ENCODE measurements around the gene SLC40A1. TPM values are rescaled to one million over a fixed set of nuclear protein-coding genes. Genes with fewer than 3 reads are reported as not detected.

SLC40A1 gene
- total and polyA plus RNA-seq, 7 donors = 34.9 to 280 (median 52.1) TPM

- Histone ChIP-seq H3K4me3 (no peak overlapping the region), H3K9me3 (no peaks in the 10 kb centered on the region), H3K27me3 (no peaks in the 10 kb centered on the region), H3K36me3 (no peaks in the 10 kb centered on the region), H3K27ac (peak overlapping the region in 2 of 4 donors; percentile 10 to 36), H3K4me1 (peaks cover 0 to 11% (median 2%) of the 10 kb centered on the region in 4 donors)
- WGBS, 2 donors = 87 to 88% methylated on average over 2 of the region's 2 CpGs
- no peak for DNase-seq
- TF ChIP-seq POLR2AphosphoS5 (IDR thresholded peaks at IDR 0.05) (no peak), POLR2A (IDR thresholded peaks at IDR 0.05) (no peak), EP300 (IDR thresholded peaks at IDR 0.05) (no peak)
- TF ChIP-seq, protein P1, sequence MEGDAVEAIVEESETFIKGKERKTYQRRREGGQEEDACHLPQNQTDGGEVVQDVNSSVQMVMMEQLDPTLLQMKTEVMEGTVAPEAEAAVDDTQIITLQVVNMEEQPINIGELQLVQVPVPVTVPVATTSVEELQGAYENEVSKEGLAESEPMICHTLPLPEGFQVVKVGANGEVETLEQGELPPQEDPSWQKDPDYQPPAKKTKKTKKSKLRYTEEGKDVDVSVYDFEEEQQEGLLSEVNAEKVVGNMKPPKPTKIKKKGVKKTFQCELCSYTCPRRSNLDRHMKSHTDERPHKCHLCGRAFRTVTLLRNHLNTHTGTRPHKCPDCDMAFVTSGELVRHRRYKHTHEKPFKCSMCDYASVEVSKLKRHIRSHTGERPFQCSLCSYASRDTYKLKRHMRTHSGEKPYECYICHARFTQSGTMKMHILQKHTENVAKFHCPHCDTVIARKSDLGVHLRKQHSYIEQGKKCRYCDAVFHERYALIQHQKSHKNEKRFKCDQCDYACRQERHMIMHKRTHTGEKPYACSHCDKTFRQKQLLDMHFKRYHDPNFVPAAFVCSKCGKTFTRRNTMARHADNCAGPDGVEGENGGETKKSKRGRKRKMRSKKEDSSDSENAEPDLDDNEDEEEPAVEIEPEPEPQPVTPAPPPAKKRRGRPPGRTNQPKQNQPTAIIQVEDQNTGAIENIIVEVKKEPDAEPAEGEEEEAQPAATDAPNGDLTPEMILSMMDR (IDR thresholded peaks at IDR 0.05) = no peak
- intact Hi-C loops (cut with DNase I) = no loop called here
Measured at GRCh38 chr2:189521699-189522434, 58.7 kb downstream of the SLC40A1 start.

DNA sequence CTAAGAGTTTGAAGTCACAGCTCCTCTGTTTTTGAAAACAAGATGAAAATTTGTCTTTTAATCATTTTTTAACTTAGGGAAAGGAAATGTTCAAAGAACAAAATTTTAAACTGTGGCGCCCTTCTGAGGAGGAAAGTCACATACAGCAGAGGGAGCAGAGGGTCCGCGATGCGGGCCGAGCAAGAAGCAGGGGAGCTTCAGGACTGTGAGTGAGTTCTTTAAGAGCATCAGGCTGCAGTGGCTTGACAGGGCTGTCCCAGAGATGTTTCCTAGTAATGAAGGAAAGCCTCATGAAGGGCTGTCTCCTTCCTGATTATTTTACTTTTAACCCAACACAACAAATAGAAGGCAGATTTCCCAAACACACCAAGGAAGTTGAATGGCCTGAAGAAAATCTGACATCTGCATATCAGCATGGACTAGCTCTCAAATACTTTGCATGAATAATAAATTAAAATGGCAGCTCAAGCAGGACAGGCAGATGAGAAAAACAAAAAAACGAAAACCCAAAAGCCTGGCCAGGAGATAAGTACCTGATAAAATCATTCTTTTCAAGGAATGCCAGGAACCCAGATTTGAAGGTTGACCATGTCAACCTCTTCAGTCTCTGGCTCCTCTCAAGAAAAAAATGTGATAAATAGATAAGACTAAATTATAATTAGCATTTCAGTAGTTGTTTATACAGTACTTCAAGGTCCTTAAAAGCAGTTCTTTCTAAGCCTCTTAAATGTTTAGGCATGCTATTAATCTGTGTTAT is 60.8 kb downstream of the SLC40A1 start:
- Histone ChIP-seq H3K9me3 (no peaks in the 10 kb centered on the region), H3K4me1 (peaks cover 0 to 11% (median 2%) of the 10 kb centered on the region in 4 donors), H3K36me3 (no peaks in the 10 kb centered on the region), H3K27me3 (no peaks in the 10 kb centered on the region), H3K27ac (no peak overlapping the region), H3K4me3 (no peak overlapping the region)
- WGBS, 2 donors = 88 to 94% methylated on average over 6 of the region's 6 CpGs
- intact Hi-C loops (cut with DNase I) = no loop called here
- no peak for TF ChIP-seq EP300 (IDR thresholded peaks at IDR 0.05)
- TF ChIP-seq, protein P1 (IDR thresholded peaks at IDR 0.05) = no peak
- no peak for TF ChIP-seq POLR2A (IDR thresholded peaks at IDR 0.05)
- no peak for TF ChIP-seq POLR2AphosphoS5 (IDR thresholded peaks at IDR 0.05)
- DNase-seq = no peak

DNA sequence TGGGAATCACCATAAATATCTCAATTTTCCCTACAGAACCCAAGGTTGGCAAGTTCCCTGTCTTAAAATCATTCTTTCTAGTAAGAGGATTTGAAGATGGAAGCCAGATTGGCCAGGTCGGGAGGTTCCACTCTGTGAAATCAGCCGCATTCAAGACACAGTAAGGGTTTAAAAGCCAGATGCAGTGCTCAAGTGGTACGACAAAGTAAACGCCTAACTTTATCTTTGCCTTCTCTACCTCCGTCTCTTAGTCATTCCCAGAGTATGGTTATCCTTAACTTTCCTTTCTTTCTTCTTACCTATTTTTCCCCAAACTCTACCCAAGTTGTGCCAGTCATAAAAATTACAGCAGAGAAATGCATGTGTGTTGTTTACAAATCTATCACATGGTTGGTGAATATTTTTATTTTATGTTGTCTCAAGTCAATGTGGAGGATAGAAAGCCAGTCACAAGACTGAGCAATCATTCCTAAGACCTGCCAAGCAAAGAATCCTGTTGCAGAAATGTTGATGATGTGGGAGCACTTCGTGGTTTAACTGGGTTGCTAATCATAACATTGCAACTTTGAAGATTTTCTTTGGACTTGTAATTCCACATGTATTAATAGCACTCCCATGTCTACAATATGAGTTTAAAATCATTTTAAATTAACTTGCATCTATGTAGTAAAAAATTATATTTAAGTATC is 62.6 kb downstream of the SLC40A1 start:
- 93 to 94% methylated on average over 6 of the region's 6 CpGs for WGBS, 2 donors
- H3K4me1 ChIP-seq = peaks cover 0 to 11% (median 2%) of the 10 kb centered on the region in 4 donors

GRCh38 chr2:189516546-189516945 is 64.0 kb downstream of the SLC40A1 start:
- 30 to 37% methylated on average over 3 of the region's 3 CpGs for WGBS, 2 donors
- no peak overlapping the region for H3K4me3 ChIP-seq
- no peak for DNase-seq
- H3K27ac ChIP-seq = no peak overlapping the region
- H3K9me3 ChIP-seq = no peaks in the 10 kb centered on the region
- no peak for TF ChIP-seq EP300 (IDR thresholded peaks at IDR 0.05)
- TF ChIP-seq, protein P1 (IDR thresholded peaks at IDR 0.05) = no peak
- intact Hi-C loops (cut with DNase I) = no loop called here
- no peaks in the 10 kb centered on the region for H3K27me3 ChIP-seq
- peaks cover 0 to 4% (median 0%) of the 10 kb centered on the region in 4 donors for H3K4me1 ChIP-seq
- H3K36me3 ChIP-seq = no peaks in the 10 kb centered on the region

More for the DNA sequence above, 62.6 kb downstream of the SLC40A1 start:
- Histone ChIP-seq H3K36me3 (no peaks in the 10 kb centered on the region), H3K27ac (no peak overlapping the region), H3K4me3 (no peak overlapping the region), H3K27me3 (no peaks in the 10 kb centered on the region), H3K9me3 (no peaks in the 10 kb centered on the region)
- intact Hi-C loops (cut with DNase I) = no loop called here
- DNase-seq = no peak
- TF ChIP-seq, protein P1 (IDR thresholded peaks at IDR 0.05) = no peak
- TF ChIP-seq POLR2A (IDR thresholded peaks at IDR 0.05) (no peak), EP300 (IDR thresholded peaks at IDR 0.05) (no peak), POLR2AphosphoS5 (IDR thresholded peaks at IDR 0.05) (no peak)

Measured in sigmoid colon (tissue), 7 donors.